Muscle of arm (tissue), 12 donors: ENCODE measurements around the gene KIF3C. TPM values are rescaled to one million over a fixed set of nuclear protein-coding genes. Genes with fewer than 3 reads are reported as not detected.

Experiments used
- DNase-seq: peaks from one replicate; pipeline ENCODE4 v3.0.0-alpha.2; 2013
- polyA plus RNA-seq, 12 donors: library from polyadenylated mRNA; unstranded; fragments of 120-200 nt; gene quantifications; one replicate each; pipeline ENCODE4 v1.2.1, GENCODE V29; 2013; ENCODE audit not compliant: insufficient read length in 12 of 12

The KIF3C gene
- polyA plus RNA-seq, 12 donors = 3.7 to 15.6 (median 6.5) TPM; not detected in 1

GRCh38 chr2:25877431-25878360 lies 104.6 kb downstream of the KIF3C start:
- DNase-seq = peak; percentile 30

Other genes with a start within 250 kb of the KIF3C start
- gene ASXL2, start 104.0 kb downstream of the KIF3C start, polyA plus RNA-seq = 10 to 100 TPM in 11 of 12 donors, not detected in 1; 13.6 to 26.7 (median 14.9) TPM
- 100 to 1,000 TPM in 11 of 12 donors, not detected in 1; 104 to 161 (median 117) TPM for gene RAB10, start 51.6 kb upstream of the KIF3C start, polyA plus RNA-seq
- gene GAREM2, start 190.6 kb upstream of the KIF3C start, polyA plus RNA-seq = 10 to 100 TPM in 1 of 12 donors, 1 to 10 TPM in 10, not detected in 1; 2.7 to 17.1 (median 5.3) TPM